HG02970 (cell line): ENCODE results near the gene SNX27.

Experiments
- ATAC-seq: cut with Tn5 transposase; IDR thresholded peaks from one replicate; pipeline ENCODE4 v1.9.1; 2021; ENCODE audit warnings: mild to moderate bottlenecking, moderate library complexity, moderate number of reproducible peaks; ENCODE audit not compliant: unreplicated experiment, low FRiP score

Gene SNX27

GRCh38 chr1:151611832-151612500 is at the start of gene SNX27:
TSS of gene SNX27 (plus strand) at chr1:151612050. CDS start at chr1:151612202, 152 bp downstream.
- ATAC-seq, result peak; percentile 86

- no peak for ATAC-seq
Observed at GRCh38 chr1:151562661-151563060, 49.2 kb upstream of the SNX27 start.

- no peak for ATAC-seq
Observed at GRCh38 chr1:151563376-151563775, 48.5 kb upstream of the SNX27 start.

- ATAC-seq, result no peak
Observed at GRCh38 chr1:151565502-151566189, 46.2 kb upstream of the SNX27 start.

- ATAC-seq, result no peak
Observed at GRCh38 chr1:151568626-151569088, 43.2 kb upstream of the SNX27 start.

GRCh38 chr1:151570819-151571218 is 41.0 kb upstream of the SNX27 start:
- ATAC-seq, result no peak

DNA sequence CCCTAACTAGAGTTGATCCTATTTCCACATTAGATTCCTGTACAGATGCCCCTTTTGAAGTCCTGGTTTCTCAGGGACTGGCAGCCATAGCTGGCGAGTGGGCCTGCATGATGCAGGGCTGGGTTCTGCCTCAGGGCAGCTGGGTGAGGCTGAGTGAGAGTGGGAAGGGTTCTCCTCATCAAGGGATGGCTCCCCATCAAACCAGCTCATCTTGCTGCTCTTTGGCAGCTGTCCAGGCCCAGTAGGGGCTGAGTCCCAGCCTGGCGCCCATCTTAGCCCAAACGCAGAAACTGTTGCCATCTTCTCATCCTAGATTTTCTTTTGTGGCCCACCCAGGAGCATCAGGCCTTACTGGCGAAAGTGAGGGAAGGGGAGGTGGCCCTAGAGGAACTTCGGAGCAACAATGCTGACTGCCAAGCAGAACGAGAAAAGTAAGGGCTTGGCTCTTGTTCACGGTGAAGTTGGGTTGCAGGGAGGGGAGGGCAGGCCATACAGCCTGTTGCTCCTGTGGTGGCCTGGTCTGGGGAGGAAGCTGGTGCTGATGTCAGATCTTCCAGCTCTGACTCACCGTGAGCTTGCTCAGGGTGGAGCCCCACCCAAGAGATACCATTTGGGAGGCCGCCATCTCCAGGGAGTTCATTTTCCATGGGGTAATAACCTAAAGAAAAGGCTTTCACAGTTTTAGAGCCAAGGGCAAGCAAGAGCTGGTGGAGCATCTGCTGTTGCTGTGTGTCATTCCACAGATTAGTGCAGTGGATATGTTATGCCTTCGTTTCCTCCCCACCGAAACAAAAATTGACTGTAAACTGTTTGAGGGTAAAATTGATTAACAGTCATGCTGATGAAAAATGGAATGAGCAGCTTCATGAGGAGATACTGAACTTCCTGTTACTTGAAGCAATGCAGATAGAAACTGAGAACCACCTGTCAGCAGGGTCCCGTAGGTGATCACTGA is 37.0 kb upstream of the SNX27 start:
- ATAC-seq, result no peak

GRCh38 chr1:151577173-151577572 is 34.7 kb upstream of the SNX27 start:
- ATAC-seq, result no peak

- ATAC-seq, result no peak
Observed at GRCh38 chr1:151578941-151579340, 32.9 kb upstream of the SNX27 start.

GRCh38 chr1:151579436-151580225 is 32.2 kb upstream of the SNX27 start:
- ATAC-seq, result no peak

- ATAC-seq, result no peak
Observed at GRCh38 chr1:151581451-151581850, 30.4 kb upstream of the SNX27 start.

GRCh38 chr1:151581921-151582320 is 29.9 kb upstream of the SNX27 start:
- ATAC-seq, result no peak

GRCh38 chr1:151583796-151584195 is 28.1 kb upstream of the SNX27 start:
- ATAC-seq, result no peak

DNA sequence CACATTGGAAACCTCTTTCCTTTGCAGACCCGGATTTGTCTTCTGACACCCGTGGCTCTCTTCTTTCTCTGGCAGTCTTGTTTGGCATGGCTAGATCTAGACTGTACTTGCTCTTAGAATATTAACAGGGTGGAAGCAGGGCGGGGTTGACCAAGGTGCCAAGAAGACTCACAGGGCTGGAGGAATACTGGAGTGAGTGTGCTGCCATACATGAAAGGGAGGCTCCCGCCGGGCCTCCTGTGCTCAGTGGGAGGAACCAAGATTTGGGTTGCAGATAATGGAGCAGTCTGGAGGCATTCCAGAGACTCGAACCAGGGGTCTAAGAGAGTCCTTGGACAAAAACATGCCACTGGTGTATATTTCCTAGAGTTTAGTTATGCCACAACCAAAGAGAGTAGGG is 27.6 kb upstream of the SNX27 start:
- ATAC-seq, result no peak

- ATAC-seq, result no peak
Observed at GRCh38 chr1:151584780-151585179, 27.1 kb upstream of the SNX27 start.

DNA sequence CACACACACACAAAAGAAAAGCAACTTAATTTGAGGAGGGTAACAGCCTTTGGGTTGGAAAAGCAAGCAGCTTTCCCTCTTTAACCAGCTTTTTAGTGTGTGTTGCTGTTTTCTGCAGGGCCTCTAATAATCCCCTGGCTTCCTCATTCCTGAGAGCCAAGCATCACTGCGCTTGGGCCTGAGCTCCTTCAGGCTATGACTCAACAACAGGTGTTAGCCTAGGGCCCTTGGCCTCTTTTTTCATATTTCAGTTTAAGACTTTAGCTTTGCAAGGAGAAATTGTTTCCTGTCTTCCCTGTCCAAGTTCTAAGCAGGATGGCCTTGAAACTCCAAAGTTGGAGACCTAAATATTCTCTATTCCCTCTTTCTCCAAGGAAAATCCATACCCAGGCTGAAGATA is 26.2 kb upstream of the SNX27 start:
- ATAC-seq, result no peak

- no peak for ATAC-seq
Observed at GRCh38 chr1:151590961-151591360, 20.9 kb upstream of the SNX27 start.

GRCh38 chr1:151593730-151594129 is 18.1 kb upstream of the SNX27 start:
- no peak for ATAC-seq

DNA sequence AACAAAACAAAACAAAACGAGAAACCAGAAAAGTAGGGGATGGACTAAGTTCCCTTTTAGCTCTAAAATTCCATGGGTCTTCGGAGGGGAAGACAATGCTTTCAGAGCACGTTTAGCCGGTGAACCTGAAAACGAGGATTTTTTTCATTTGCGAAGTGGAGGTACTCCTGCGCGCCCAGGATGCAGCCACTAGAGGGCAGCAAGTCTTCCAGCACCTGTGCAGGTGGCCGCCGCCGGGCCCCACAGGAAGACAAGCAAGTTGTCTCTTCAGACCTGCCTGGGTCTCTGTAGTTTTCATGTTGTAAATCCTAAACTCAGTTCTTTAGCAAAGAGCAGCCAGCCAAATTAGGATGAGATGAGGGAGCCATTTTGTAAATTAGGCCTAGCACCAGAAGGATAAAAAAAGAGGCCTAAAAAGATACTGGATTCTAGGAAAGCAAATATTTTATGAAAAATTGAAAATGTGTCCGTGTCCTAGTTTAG is 17.7 kb upstream of the SNX27 start:
- ATAC-seq, result no peak
